Ishikawa (cell line): ENCODE measurements around the gene IL1A.

Source experiments
- CEBPB ChIP-seq: IDR thresholded peaks from 2 replicates; pipeline ENCODE4 v1.6.1; 2012
- CREB1 ChIP-seq: IDR thresholded peaks from 2 replicates; pipeline ENCODE4 v1.6.1; 2012; ENCODE audit warnings: low read depth
- EGR1 ChIP-seq: IDR thresholded peaks from 2 replicates; pipeline ENCODE4 v1.6.1; 2012
- EP300 ChIP-seq: IDR thresholded peaks from 2 replicates; pipeline ENCODE4 v1.6.1; 2012; ENCODE audit warnings: borderline replicate concordance
- FOXM1 ChIP-seq: IDR thresholded peaks from 2 replicates; pipeline ENCODE4 v1.6.1; 2012; ENCODE audit warnings: low read depth, borderline replicate concordance
- MAX ChIP-seq: IDR thresholded peaks from 2 replicates; pipeline ENCODE4 v1.6.1; 2012
- NFIC ChIP-seq: IDR thresholded peaks from 2 replicates; pipeline ENCODE4 v1.6.1; 2012
- RAD21 ChIP-seq: IDR thresholded peaks from 2 replicates; pipeline ENCODE4 v1.6.1; 2012; ENCODE audit warnings: low read depth
- REST ChIP-seq: IDR thresholded peaks from 2 replicates; pipeline ENCODE4 v1.6.1; 2012; ENCODE audit warnings: low read depth, mild to moderate bottlenecking
- TAF1 ChIP-seq: IDR thresholded peaks from 2 replicates; pipeline ENCODE4 v1.6.1; 2012; ENCODE audit warnings: low read depth, mild to moderate bottlenecking
- TCF12 ChIP-seq: IDR thresholded peaks from 2 replicates; pipeline ENCODE4 v1.6.1; 2012; ENCODE audit warnings: low read depth
- TEAD4 ChIP-seq: IDR thresholded peaks from 2 replicates; pipeline ENCODE4 v1.6.1; 2012
- USF1 ChIP-seq: IDR thresholded peaks from 2 replicates; pipeline ENCODE4 v1.6.1; 2012
- YY1 ChIP-seq: IDR thresholded peaks from 2 replicates; pipeline ENCODE4 v1.6.1; 2012; ENCODE audit warnings: low read depth
- ZBTB7A ChIP-seq: IDR thresholded peaks from 2 replicates; pipeline ENCODE4 v1.6.1; 2012; ENCODE audit warnings: low read depth

The IL1A gene

GRCh38 chr2:112756207-112756606, 28.1 kb downstream of the IL1A start:
- TF ChIP-seq TCF12 (no peak), FOXM1 (no peak), TEAD4 (no peak), REST (no peak), MAX (no peak), RAD21 (no peak), YY1 (no peak)

GRCh38 chr2:112755444-112755843, 28.8 kb downstream of the IL1A start:
- TF ChIP-seq ZBTB7A (no peak), TCF12 (no peak), TAF1 (no peak), MAX (no peak)

GRCh38 chr2:112754564-112754963, 29.7 kb downstream of the IL1A start:
- TF ChIP-seq ZBTB7A (no peak), MAX (no peak), CREB1 (no peak), USF1 (no peak), FOXM1 (no peak), CEBPB (no peak), RAD21 (no peak), EGR1 (no peak)

GRCh38 chr2:112752667-112753066, 31.6 kb downstream of the IL1A start:
- TF ChIP-seq MAX (no peak), FOXM1 (no peak), CREB1 (no peak), USF1 (no peak), NFIC (no peak), ZBTB7A (no peak), CEBPB (no peak), TCF12 (no peak), YY1 (no peak), TAF1 (no peak), TEAD4 (no peak), EGR1 (no peak), EP300 (no peak), RAD21 (no peak)

- no peak for TF ChIP-seq CREB1
- no peak for TF ChIP-seq YY1
- no peak for TF ChIP-seq EGR1
- no peak for TF ChIP-seq TAF1
- no peak for TF ChIP-seq TEAD4
- no peak for TF ChIP-seq USF1
- no peak for TF ChIP-seq CEBPB
- TF ChIP-seq RAD21, result no peak
- no peak for TF ChIP-seq EP300
- no peak for TF ChIP-seq NFIC
- no peak for TF ChIP-seq ZBTB7A
These were observed 32.7 kb downstream of the IL1A start for GRCh38 chr2:112751451-112752197.

DNA sequence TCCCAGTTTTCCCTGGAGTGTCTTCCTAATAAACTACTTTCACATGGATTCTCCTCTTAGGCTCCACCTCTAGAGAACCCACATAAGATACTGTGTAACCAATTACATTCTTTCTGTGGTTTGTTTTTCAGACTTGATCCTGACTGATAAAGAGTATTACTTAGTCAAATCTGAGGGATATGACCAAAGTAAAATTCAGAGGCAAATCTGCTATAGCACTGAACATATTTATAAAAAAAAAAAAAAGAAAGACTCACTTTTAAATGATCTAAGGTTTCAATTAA, 33.8 kb downstream of the IL1A start:
- no peak for TF ChIP-seq CEBPB
- TF ChIP-seq TAF1, result no peak
- TF ChIP-seq YY1, result no peak
- no peak for TF ChIP-seq NFIC
- TF ChIP-seq USF1, result no peak
- no peak for TF ChIP-seq RAD21
- no peak for TF ChIP-seq MAX
- no peak for TF ChIP-seq TEAD4
- no peak for TF ChIP-seq FOXM1
